Dermis blood vessel endothelial cell (primary cell): ENCODE measurements around the gene FAM120AOS. TPM values are rescaled to one million over a fixed set of nuclear protein-coding genes. Genes with fewer than 3 reads are reported as not detected.
"Not testable (repeated sequence)": the region's sequence is repeated elsewhere in the genome, so short reads cannot be mapped to it uniquely, and the experiment has no call there.

Experiments
- DNase-seq: peaks from one replicate; pipeline ENCODE4 v3.0.0; 2010
- total RNA-seq: library from RNA; depleted of rRNA; stranded (reverse); fragments of >200 nt; gene quantifications from 2 replicates; pipeline ENCODE4 v1.2.3, GENCODE V29; 2014

FAM120AOS gene
- total RNA-seq, 1 donor from 2014 or later, result 34.9 TPM

DNA sequence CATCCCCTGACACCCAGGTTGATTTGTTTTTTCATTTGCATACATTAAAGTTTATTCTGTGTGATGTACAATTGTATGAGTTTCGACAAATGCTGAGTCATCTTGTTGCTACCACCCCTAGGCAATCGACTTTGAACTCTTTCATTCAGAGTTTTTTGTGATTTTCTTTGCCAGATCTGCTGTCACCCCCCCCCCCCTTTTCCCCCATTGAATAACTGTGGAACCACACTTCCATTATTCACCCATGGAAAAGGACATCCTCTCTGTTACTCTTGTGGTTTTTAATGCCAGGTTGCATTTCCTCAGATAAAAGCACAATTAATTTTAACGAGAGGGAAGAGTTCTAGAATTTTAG is 13.7 kb upstream of the FAM120AOS start:
- DNase-seq, result peak; percentile 17

- DNase-seq, result no peak
Measured at GRCh38 chr9:93466416-93467061, 13.2 kb upstream of the FAM120AOS start.

DNA sequence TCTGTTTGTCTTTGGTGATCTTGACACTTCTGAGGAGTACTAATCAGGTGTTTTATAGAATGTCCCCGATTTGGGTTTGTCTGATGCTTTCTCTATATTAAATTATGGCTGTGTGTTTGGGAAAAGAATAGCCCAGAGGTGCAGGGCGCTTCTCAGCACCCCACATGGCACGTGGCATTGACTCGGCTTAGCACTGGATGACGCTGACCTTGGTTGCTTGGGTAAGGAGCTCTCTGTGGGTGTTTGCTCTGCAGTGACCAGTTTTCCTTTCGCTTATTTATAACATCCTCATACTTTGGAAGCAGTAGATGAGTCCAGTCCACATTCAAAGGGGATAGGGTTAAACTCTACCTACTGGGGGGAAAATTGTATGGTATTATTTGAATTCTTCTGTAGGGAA is 12.5 kb upstream of the FAM120AOS start:
- no peak for DNase-seq

DNA sequence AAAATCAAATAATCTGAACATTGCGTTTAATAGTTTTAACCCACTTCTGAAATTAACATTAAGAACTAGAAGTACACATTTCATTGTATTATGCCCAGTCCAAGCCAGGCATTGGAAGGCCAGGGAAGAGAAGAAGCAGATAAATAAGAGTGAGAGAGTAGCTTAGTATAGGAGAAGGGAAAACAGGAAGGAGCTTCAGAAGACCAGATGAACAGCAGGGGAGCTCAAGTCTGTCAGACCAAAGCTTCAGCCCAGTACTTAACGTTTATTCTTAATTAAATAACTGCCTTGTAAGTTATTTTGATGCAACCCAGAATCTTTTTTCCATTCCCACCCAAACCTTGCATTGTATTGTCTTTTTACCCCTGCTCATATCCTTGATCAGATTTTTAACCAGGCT is 11.5 kb upstream of the FAM120AOS start:
- no peak for DNase-seq

DNA sequence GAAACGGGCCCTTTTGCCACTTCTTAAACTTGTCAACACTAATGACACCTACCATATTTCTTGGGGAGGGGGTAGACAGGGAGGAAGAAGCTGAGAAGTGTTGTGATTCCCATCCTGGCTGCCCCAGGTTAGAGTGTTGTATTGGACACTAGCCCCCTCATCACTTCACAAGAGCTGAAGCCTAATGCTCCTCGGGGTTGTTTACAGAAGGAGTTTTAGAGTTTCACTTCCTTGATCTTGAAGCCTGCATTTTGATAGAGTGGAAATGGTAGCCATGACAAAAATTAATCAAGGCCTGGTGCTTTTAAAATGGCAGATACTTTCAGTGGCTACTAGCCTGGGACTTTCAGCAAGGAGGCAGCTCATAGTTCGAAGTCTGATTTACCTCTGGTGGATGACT is 11.0 kb upstream of the FAM120AOS start:
- no peak for DNase-seq

GRCh38 chr9:93463638-93464248 is 10.4 kb upstream of the FAM120AOS start:
- DNase-seq, result no peak

DNA sequence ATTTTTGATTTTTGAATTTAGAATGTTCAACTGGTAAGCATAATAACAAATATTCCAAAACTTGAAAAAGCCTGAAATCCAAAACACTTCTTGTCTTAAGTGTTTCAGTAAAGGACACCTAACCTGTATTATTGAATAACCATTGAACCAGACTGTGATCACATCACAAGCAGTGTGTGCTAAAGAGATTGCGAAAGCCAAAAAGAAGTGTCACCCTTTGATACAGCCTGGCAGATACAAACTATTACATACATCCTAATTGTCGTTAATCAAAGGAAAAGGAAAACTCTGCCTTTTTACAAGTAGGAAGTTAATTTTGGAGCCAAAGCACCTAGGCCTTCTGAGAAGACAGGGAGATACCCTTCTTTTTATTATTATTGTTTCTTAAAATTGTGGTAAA is 8.4 kb upstream of the FAM120AOS start:
- DNase-seq, result no peak

- DNase-seq, result no peak
Measured at GRCh38 chr9:93461414-93461743, 8.0 kb upstream of the FAM120AOS start.

- no peak for DNase-seq
Measured at GRCh38 chr9:93460689-93461413, 7.5 kb upstream of the FAM120AOS start.

DNA sequence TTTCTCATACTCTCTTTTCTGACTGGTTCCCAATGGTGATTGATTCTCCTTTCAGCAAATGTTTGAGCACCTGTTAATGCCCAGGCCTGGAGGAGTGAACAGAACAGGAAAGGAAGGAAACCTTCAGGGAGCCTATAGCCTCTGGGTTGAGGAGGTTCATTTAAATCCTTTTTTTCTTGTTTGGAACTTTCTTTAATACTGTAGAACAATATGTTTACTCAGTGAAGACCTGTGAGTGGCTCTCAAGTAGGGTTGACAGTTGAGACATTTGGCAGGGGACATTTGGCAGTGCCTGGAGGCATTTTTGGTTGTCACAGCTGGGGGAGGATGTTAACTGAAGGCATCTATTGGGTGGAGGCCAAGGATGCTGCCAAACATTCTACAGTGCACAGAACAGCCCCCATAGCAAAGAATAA is 6.1 kb upstream of the FAM120AOS start:
- no peak for DNase-seq

- no peak for DNase-seq
Measured at GRCh38 chr9:93458712-93459111, 5.3 kb upstream of the FAM120AOS start.

- DNase-seq, result no peak
Measured at GRCh38 chr9:93457006-93457405, 3.6 kb upstream of the FAM120AOS start.

- DNase-seq, result no peak
Measured at GRCh38 chr9:93456504-93456903, 3.1 kb upstream of the FAM120AOS start.

GRCh38 chr9:93456022-93456421 is 2.6 kb upstream of the FAM120AOS start:
- DNase-seq, result no peak

DNA sequence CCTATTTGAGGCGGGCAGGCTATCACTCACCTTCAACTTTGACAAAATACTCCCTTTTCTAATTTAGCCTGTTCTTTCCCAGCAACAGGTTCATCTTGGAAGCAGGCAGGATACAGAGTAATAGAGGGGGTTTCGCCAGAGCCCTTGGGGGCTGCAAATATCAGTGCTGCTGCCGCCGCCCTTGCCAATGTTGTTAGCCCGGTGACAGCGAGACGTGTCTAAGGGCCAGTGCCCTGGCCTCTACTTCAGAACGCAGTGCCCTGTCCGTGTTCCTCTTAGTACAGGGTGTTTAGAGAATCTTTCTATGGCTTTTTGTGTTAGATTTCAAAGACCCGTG is 703 bp downstream of the FAM120AOS start:
- no peak for DNase-seq

- DNase-seq, result peak; percentile 65
Measured at GRCh38 chr9:93451849-93452709, 1.3 kb downstream of the FAM120AOS start.

- peak; percentile 84 for DNase-seq
Measured at GRCh38 chr9:93450945-93451815, 2.2 kb downstream of the FAM120AOS start, which contains the start of gene FAM120A. TSS of gene FAM120A (plus strand) at chr9:93451685. CDS start at chr9:93451916, 231 bp downstream.

GRCh38 chr9:93447655-93448054 is 5.7 kb downstream of the FAM120AOS start:
- no peak for DNase-seq

DNA sequence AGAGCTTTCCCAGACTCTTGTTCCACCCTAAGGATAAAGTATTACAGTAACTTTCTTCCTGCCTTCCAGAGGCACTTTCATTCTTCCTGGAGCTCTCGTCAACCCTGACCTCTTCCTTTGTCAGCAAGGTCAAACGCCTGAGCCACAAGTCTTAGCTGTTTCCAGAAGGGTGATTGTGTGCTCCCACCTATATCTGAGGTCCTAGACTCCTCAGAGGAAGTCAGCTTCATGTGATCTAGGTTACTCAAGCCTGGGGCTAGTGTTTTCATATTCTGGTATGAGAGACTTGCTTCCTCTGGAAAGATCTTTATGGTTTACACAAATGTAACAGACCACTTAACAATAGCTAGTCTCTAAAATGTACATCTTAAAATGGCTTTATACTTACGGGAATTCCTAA is 7.3 kb downstream of the FAM120AOS start:
- DNase-seq, result no peak

- no peak for DNase-seq
Measured at GRCh38 chr9:93440896-93441580, 12.3 kb downstream of the FAM120AOS start.

DNA sequence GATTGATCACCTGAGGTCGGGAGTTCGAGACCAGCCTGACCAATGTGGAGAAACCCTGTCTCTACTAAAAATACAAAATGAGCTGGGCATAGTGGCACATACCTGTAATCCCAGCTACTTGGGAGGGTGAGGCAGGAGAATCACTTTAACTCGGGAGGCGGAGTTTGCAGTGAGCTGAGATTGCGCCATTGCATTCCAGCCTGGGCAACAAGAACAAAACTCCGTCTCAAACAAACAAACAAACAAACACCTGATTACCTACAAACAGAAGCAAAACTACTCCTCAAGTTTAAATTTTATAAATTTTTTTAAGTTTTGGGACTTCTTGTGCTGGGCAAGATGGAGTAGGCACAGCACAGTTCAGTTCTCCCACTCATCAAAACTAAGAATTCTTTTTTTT is 14.1 kb downstream of the FAM120AOS start:
- DNase-seq, result not testable (repeated sequence)

- DNase-seq, result no peak
Measured at GRCh38 chr9:93437996-93438395, 15.4 kb downstream of the FAM120AOS start.
